ENCODE results near the gene ACSL5.
"Not testable (repeated sequence)": the region's sequence is repeated elsewhere in the genome, so short reads cannot be mapped to it uniquely, and the experiment has no call there.

Gene ACSL5

GRCh38 chr10:112424651-112425050, 50.7 kb downstream of the ACSL5 start:
- no peak for ATAC-seq

- no peak for ATAC-seq
Measured at GRCh38 chr10:112426111-112426510, 52.2 kb downstream of the ACSL5 start.

DNA sequence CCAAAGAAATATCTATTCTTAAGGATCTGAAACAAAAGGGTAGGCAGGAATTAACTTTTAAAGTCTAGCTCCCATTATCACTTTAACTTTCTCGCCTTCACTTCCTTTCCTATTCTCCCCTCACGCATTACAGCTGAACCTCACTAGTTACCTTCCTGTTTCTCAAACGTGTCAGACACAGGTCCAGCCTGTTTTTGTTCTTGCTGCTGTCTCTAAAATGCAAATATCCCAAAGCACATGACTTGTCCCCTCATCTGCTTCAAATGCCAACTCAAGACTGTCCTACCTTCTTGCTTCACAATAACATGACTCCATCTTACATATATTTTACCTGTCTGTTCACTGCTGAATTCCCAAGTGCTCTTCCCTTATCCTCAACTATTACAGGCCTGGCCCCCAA, 55.2 kb downstream of the ACSL5 start:
- ATAC-seq: no peak

DNA sequence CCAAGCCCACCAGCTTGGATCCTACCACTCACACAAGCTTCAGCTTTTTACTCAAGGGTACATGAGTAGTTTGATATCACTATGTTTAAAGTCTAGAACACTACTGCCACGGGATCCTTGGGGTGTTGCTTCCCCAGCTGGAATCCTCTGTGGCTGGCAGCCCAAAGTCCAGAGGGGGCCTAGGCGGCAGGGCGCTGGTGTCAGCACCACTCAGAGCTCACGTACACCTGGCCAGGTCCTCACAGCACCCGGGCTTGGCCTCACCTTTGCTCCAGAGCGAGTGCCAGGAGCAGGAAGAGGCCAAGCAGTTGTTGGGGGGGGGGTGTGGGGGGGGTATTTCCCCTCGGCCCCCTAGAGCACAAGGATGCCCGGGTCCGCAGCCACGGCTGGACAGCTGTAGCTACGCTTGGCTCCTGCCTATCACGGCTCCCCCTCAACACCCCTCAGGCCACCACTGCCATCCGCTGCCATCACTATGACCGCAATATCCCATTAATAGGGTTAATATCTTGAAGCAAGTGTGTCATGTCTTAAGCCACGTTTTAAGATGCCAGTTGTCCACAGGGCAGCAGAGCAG, 55.8 kb downstream of the ACSL5 start:
- no peak for ATAC-seq

DNA sequence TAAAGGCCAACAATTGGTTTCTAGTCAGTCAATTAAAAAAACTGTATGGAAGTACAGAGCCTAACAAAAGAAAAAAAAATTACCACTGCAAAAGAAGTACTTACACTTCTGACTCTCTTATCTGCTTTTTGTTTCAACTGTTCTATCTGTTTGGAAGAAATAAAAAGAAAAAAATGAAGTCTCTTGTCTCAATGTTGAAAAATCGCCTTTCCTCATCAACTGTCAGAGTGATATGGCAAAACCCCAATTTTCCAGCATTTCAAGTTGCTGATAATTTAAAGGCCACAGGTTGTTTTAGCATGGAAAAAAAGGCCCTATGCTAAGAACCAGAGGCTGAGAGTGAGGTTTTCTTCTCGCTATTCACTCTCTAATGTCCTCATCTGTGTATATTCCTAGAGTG, 59.2 kb downstream of the ACSL5 start:
- no peak for ATAC-seq

DNA sequence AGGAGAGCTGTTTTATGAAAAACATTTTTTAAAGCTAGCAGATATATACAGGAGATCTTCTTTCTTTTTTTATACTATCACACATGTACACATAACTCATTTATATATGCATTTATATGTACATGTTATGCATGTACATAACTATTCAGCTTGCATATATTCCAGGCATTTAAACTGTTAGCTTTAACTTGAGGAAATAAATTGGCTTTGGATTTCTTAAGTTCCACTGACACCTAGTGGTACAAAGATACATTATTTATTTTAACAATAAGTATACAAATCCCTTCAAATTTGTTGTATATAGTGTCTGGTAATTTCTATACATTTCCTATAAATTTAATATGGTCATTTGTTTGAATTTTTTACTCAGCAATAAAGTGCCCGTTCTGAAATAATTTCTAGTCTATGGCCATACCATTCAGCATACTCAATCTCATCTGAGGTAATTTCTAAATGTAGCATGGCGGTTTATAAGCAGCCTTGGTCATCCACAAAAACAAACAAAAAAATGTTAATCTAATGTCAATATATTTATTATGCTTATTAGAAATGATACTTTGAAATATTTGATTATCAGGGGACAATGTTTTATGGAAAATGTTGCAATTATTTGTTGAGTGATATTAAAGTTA, 61.2 kb downstream of the ACSL5 start:
- ATAC-seq: peak in 1 of 2 donors; percentile 17

GRCh38 chr10:112438356-112438755, 64.4 kb downstream of the ACSL5 start:
- no peak for ATAC-seq

GRCh38 chr10:112441520-112441919, 67.6 kb downstream of the ACSL5 start:
- ATAC-seq: no peak

GRCh38 chr10:112442063-112442462, 68.1 kb downstream of the ACSL5 start:
- peak; percentile 30 to 47 for ATAC-seq

DNA sequence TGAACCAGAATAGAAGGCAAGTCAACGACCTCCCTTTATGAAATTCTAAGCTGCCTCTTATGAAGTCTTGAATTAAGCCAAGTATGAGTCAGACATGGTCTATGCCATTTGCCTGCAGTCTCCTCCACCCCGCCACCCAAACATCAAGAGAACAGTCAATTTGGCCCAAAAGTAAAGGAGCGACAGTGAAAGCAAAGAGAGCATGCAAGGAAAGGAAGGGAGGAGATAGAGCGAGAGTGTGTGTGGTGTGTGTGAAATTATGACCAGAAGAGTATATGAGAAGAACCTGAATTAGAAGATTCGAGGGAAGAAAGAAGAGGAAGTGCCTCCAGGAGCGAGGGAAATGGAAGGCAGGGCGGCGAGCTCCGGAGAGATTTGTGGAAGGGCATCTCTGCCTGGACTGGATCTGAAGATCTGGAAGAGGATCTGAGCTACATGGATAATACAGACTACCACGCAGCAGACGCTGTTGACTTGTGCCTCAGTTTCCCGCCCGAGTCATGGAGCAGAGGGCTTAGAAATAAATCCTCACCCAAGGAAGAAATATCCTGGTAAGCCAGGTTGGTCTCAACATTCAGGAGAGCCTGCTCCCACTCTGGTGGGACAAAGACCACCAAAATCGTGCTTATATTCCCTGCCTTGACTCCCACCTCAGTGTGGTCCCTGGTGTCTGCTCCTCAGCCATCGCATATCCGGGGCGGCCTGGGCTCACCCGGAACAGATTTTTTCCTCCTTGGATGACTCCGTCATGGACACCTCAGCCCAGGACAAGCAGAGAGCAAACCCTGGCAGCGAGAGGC, 72.3 kb downstream of the ACSL5 start:
- ATAC-seq: no peak

GRCh38 chr10:112446855-112447619, 73.1 kb downstream of the ACSL5 start, which contains the start of the genes VTI1A and ZDHHC6:
Gene VTI1A, plus strand, starts transcription at chr10:112447215. Its CDS starts 159 bp downstream, at chr10:112447374.
Gene ZDHHC6, minus strand, starts transcription at chr10:112446914. Its CDS starts 1,478 bp downstream, at chr10:112445436.
- ATAC-seq: peak; percentile 92 to 93

DNA sequence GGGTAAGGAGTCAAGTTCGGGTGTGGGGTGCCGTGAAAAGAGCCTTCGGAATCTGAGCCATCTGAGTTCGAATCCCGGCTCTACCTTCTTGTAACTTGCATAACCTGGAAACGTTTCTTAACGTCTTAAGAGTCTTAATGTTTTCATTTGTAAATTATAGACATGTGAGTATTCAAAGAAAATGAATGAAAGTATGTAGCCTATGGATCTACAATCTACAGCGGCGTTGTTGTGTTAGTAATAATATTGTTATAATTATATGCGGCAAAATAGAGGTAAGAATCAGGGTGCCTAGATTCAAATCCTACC, 73.7 kb downstream of the ACSL5 start:
- no peak for ATAC-seq

DNA sequence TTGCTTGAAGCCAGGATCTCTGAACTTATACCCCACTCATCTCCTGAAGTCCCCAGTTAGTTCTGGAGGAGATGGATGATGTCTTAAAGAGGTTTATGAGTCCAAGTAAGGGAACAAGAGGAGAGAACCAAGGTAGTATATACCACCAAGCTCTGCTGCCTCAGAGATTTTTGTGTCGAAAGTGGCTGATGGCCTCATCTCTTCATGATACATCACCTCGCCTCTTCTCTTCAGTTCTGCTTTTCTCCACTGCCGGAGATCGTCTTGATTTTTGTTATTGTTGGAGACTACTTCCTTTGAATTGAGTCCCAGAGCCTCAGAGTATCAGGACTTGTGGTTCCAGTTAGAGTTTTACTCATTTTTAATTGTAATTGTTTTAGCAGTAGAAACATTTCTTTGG, 75.0 kb downstream of the ACSL5 start:
- no peak for ATAC-seq

DNA sequence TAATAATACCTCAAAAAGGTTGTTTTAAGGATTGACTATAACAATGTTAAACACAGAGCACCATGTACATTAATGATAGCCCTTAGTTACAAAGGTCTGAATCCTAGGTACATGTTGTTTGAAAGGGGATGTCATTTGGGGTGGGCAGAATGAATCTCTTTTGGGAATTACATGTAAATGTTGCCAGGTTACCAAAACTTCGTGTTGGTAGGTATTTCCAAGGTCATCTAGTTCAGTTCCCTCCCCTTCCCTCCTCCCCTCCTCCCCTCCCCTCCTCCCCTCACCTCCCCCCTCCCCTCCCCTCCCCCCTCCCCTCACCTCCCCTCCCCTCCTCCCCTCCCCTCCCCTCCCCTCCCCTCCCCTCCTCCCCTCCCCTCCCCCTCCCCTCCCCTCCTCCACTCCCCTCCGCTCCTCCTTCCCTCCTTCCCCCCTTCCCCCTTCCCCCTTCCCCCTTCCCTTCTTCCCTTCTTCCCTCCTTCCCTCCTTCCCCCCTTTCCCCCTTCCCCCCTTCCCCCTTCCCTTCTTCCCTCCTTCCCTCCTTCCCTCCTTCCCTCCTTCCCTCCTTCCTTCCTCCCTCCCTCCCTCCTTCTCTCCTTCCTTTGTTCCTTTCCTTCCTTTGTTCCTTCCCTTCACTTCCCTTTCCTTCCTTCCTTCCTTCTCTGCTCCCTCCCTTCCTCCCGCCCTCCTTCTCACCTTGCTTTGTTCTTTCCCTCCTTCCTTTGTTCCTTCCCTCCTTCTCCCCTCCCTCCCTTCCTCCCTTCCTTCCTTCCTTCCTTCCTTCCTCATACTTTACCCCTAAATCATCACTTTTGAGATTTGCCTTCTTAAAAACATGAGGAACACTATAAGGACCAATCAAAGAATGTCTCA, 81.2 kb downstream of the ACSL5 start:
- no peak for ATAC-seq

- no peak for ATAC-seq
Measured at GRCh38 chr10:112456533-112456932, 82.6 kb downstream of the ACSL5 start.

GRCh38 chr10:112460366-112460765, 86.5 kb downstream of the ACSL5 start:
- no peak for ATAC-seq

- ATAC-seq: peak; percentile 81 to 89
Measured at GRCh38 chr10:112461029-112461887, 87.3 kb downstream of the ACSL5 start.

DNA sequence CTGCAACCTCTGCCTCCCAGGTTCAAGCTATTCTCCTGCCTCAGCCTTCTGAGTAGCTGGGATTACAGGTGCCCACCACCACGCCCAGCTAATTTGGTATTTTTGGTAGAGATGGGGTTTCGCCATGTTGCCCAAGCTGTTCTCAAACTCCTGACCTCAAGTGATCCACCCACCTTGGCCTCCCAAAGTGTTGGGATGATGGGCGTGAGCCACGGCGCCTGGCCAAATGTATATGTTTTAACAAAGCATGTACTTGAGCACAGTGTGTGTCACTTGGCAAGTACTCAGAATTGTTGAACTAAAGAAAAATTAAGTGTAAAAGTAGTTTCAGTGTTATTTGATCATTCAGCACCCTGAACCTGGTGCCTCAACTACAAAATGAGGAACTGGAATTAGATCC, 90.2 kb downstream of the ACSL5 start:
- ATAC-seq: not testable (repeated sequence)

DNA sequence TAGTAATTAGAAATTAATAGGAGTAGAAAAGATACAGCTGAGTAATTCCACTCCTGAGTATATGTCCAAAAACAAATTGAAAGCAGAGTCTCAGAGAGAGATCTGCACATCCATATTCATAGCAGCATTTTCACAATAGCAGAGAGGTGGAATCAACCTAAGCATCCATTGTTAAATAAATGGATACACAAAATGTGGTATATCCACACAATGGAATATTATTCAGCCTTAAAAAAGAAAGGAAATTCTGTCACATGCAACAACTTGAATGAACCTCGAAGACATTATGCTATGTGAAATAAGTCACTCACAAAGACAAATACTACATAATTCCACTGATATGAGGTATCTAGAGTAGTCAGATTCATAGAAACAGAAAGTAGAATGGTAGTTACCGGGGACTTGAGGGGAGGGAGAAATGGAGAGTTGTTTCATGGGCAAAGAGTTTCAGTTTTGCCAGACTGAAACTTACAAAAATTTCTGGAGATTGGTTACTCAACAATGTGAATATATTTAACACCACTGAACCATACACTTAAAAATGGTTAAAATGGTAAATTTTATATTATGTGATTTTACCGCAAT, 91.5 kb downstream of the ACSL5 start:
- peak in 1 of 2 donors; percentile 35 for ATAC-seq

- ATAC-seq: no peak
Measured at GRCh38 chr10:112466802-112467201, 92.9 kb downstream of the ACSL5 start.
